GM23338 (cell line): ENCODE data around the gene MRPL44. TPM values are rescaled to one million over a fixed set of nuclear protein-coding genes. Genes with fewer than 3 reads are reported as not detected.
A peak's percentile ranks its signal among the peaks of the same experiment; 100 is the strongest.

ENCODE experiments used
- ATAC-seq: fragments of 200-7000 bp; cut with Tn5 transposase; 3 replicates; pipeline ENCODE4 v1.9.1; 2020
- DNase-seq: peaks from one replicate; pipeline ENCODE4 v3.0.0-alpha.2; 2015; ENCODE audit warnings: low spot score
- H2AFZ ChIP-seq: fragments of 200-600 bp; sonication (generic); 2 replicates; pipeline ENCODE4 v1.8.0; 2016; ENCODE audit warnings: antibody characterized with exemption, mild to moderate bottlenecking, moderate library complexity
- H3F3A ChIP-seq: fragments of 200-600 bp; sonication (generic); replicated peaks from 2 replicates; pipeline ENCODE4 v1.8.0; 2017; ENCODE audit warnings: antibody characterized with exemption, mixed run types, low read depth
- H3K27ac ChIP-seq: fragments of 200-600 bp; sonication (generic); 2 replicates; pipeline ENCODE4 v1.6.1; 2016; ENCODE audit warnings: low read depth
- H3K27me3 ChIP-seq: fragments of 200-600 bp; sonication (generic); 2 replicates; pipeline ENCODE4 v1.8.0; 2016; ENCODE audit warnings: mild to moderate bottlenecking, mixed run types, moderate library complexity; ENCODE audit not compliant: insufficient read depth
- H3K36me3 ChIP-seq: fragments of 200-600 bp; sonication (generic); 2 replicates; pipeline ENCODE4 v1.8.0; 2016; ENCODE audit warnings: mild to moderate bottlenecking; ENCODE audit not compliant: insufficient read depth
- H3K4me1 ChIP-seq: fragments of 200-600 bp; sonication (generic); 2 replicates; pipeline ENCODE4 v1.8.0; 2016; ENCODE audit warnings: mild to moderate bottlenecking, moderate library complexity; ENCODE audit not compliant: insufficient read depth
- H3K4me2 ChIP-seq: fragments of 200-600 bp; sonication (generic); 2 replicates; pipeline ENCODE4 v1.7.1; 2017; ENCODE audit warnings: mixed run types
- H3K4me3 ChIP-seq: fragments of 200-600 bp; sonication (generic); 2 replicates; pipeline ENCODE4 v1.6.1; 2016; ENCODE audit warnings: mixed run types
- H3K79me2 ChIP-seq: fragments of 200-600 bp; sonication (generic); replicated peaks from 2 replicates; pipeline ENCODE4 v1.8.0; 2017; ENCODE audit warnings: mild to moderate bottlenecking; ENCODE audit not compliant: insufficient read depth
- H3K9me2 ChIP-seq: fragments of 200-600 bp; sonication (generic); 2 replicates; pipeline ENCODE4 v1.8.0; 2017; ENCODE audit not compliant: insufficient read depth
- H4K20me1 ChIP-seq: fragments of 200-600 bp; sonication (generic); replicated peaks from 2 replicates; pipeline ENCODE4 v1.8.0; 2017; ENCODE audit warnings: mild to moderate bottlenecking; ENCODE audit not compliant: insufficient read depth
- H3K27ac Mint-ChIP-seq: 2 replicates; pipeline ENCODE4 v1.8.0; 2020; ENCODE audit warnings: inconsistent platforms, mild to moderate bottlenecking, moderate library complexity, mixed read lengths
- H3K27me3 Mint-ChIP-seq: 3 replicates; pipeline ENCODE4 v1.8.0; 2022; ENCODE audit warnings: low read depth, mild to moderate bottlenecking, moderate library complexity, mixed read lengths, inconsistent platforms; ENCODE audit not compliant: insufficient read depth, poor library complexity
- H3K36me3 Mint-ChIP-seq: 3 replicates; pipeline ENCODE4 v1.8.0; 2021; ENCODE audit warnings: low read depth, mild to moderate bottlenecking, inconsistent platforms, moderate library complexity, mixed read lengths
- H3K4me1 Mint-ChIP-seq: 3 replicates; pipeline ENCODE4 v1.8.0; 2020; ENCODE audit warnings: mild to moderate bottlenecking, inconsistent platforms, mixed read lengths
- H3K4me3 Mint-ChIP-seq: 3 replicates; pipeline ENCODE4 v1.8.0; 2021; ENCODE audit warnings: moderate library complexity, mild to moderate bottlenecking, inconsistent platforms, mixed read lengths
- H3K9me3 Mint-ChIP-seq: 3 replicates; pipeline ENCODE4 v1.8.0; 2020; ENCODE audit warnings: moderate library complexity, mild to moderate bottlenecking, inconsistent platforms, mixed read lengths
- EZH2 ChIP-seq: fragments of 200-600 bp; sonication (generic); IDR thresholded peaks from one replicate; pipeline ENCODE4 v1.8.0; 2017; ENCODE audit warnings: antibody characterized with exemption, mild to moderate bottlenecking, low read depth; ENCODE audit not compliant: unreplicated experiment
- EZH2phosphoT487 ChIP-seq: fragments of 200-600 bp; sonication (generic); IDR thresholded peaks from one replicate; pipeline ENCODE4 v1.8.1; 2018; ENCODE audit warnings: antibody characterized with exemption; ENCODE audit not compliant: unreplicated experiment
- ZNF331 ChIP-seq: fragments of 250-450 bp; sonication (Bioruptor Pico); IDR thresholded peaks from 2 replicates; pipeline ENCODE4 v1.5.0; 2020; ENCODE audit warnings: low read depth, mild to moderate bottlenecking, moderate library complexity
- ZNF462 ChIP-seq: fragments of 250-450 bp; sonication (Bioruptor Pico); IDR thresholded peaks from 2 replicates; pipeline ENCODE4 v1.5.0; 2020; ENCODE audit warnings: mild to moderate bottlenecking, moderate library complexity
- polyA plus RNA-seq: library from polyadenylated mRNA; unstranded; fragments of >200 nt; fragmentation: Nextera tagmentation; extraction: Ambion mirVana; gene quantifications from 2 replicates; pipeline ENCODE4 v1.2.1, GENCODE V29; 2016
- total RNA-seq: library from RNA; depleted of rRNA; stranded (reverse); fragments of >200 nt; shearing (Covaris generic); gene quantifications from 2 replicates; pipeline ENCODE4 v1.2.3, GENCODE V29; 2014

The MRPL44 gene
- total and polyA plus RNA-seq, 2 experiments from 2014 or later: 38.4 to 55.8 TPM

- no peak for ATAC-seq
- peaks cover 10% of the 10 kb centered on the region; the same call in 2 of the 3 replicates for H3K4me1 Mint-ChIP-seq
- Histone ChIP-seq H3K36me3 (peaks cover 16% of the 10 kb centered on the region; the same call in 1 of the 2 replicates), H3K27me3 (no peaks in the 10 kb centered on the region), H2AFZ (no peak overlapping the region), H3F3A (no peaks in the 10 kb centered on the region), H3K79me2 (peaks cover 77% of the 10 kb centered on the region), H3K4me3 (no peak overlapping the region), H3K27ac (peak overlapping the region; percentile 32; the same call in 1 of the 2 replicates), H3K9me2 (no peaks in the 10 kb centered on the region), H3K4me1 (no peaks in the 10 kb centered on the region), H3K4me2 (no peak overlapping the region), H4K20me1 (peaks cover 22% of the 10 kb centered on the region)
- H3K27ac Mint-ChIP-seq: no peak overlapping the region
- no peak for TF ChIP-seq EZH2
- TF ChIP-seq ZNF331 (CRISPR knock-in tag): no peak
- no peak for TF ChIP-seq EZH2phosphoT487
- no peak for TF ChIP-seq ZNF462 (CRISPR knock-in tag)
- H3K9me3 Mint-ChIP-seq: no peaks in the 10 kb centered on the region
- peaks cover 5% of the 10 kb centered on the region for H3K27me3 Mint-ChIP-seq
- DNase-seq: no peak
- H3K4me3 Mint-ChIP-seq: no peak overlapping the region
- H3K36me3 Mint-ChIP-seq: peaks cover 21% of the 10 kb centered on the region; the same call in 2 of the 3 replicates
Observed at GRCh38 chr2:223916181-223916920, 40.9 kb upstream of the MRPL44 start.
